Measurements from ENCODE around the gene ERAS. TPM values are rescaled to one million over a fixed set of nuclear protein-coding genes. Genes with fewer than 3 reads are reported as not detected.

The ERAS gene
- polyA plus RNA-seq, 6 donors from 2014 or later, result 0.51 to 0.92 TPM; not detected in 4

GRCh38 chrX:48787505-48788443, 38.5 kb upstream of the ERAS start:
- Mint-ChIP-seq H3K36me3 (peaks cover 0 to 8% of the 10 kb centered on the region in 2 donors), H3K4me1 (peaks cover 0 to 12% (median 0%) of the 10 kb centered on the region in 3 donors), H3K27me3 (peaks cover 7 to 41% (median 36%) of the 10 kb centered on the region in 3 donors), H3K4me3 (no peak overlapping the region), H3K9me3 (peaks cover 0 to 4% (median 0%) of the 10 kb centered on the region in 7 donors), H3K27ac (peak overlapping the region in 2 of 6 donors; percentile 6 to 51)
- ATAC-seq (ENCODE audit: low read depth in 2 of 2) (no peak), DNase-seq (no peak)

- H3K4me1 Mint-ChIP-seq, result peaks cover 0 to 12% (median 0%) of the 10 kb centered on the region in 3 donors
- H3K4me3 Mint-ChIP-seq, result peak overlapping the region in 1 of 8 donors; percentile 41
- H3K27me3 Mint-ChIP-seq, result peaks cover 7 to 41% (median 36%) of the 10 kb centered on the region in 3 donors
- no peak overlapping the region for H3K27ac Mint-ChIP-seq
- no peak for DNase-seq
- peaks cover 0 to 8% of the 10 kb centered on the region in 2 donors for H3K36me3 Mint-ChIP-seq
- peaks cover 0 to 4% (median 0%) of the 10 kb centered on the region in 7 donors for H3K9me3 Mint-ChIP-seq
- no peak for ATAC-seq (ENCODE audit: low read depth in 2 of 2)
These were observed 36.7 kb upstream of the ERAS start for GRCh38 chrX:48789366-48790220.

GRCh38 chrX:48790477-48790876, 35.8 kb upstream of the ERAS start:
- peaks cover 0 to 4% (median 0%) of the 10 kb centered on the region in 7 donors for H3K9me3 Mint-ChIP-seq

GRCh38 chrX:48791063-48791820, 35.1 kb upstream of the ERAS start:
- no peak overlapping the region for H3K27ac Mint-ChIP-seq
- peaks cover 0 to 4% (median 0%) of the 10 kb centered on the region in 7 donors for H3K9me3 Mint-ChIP-seq
- peaks cover 0 to 8% of the 10 kb centered on the region in 2 donors for H3K36me3 Mint-ChIP-seq
- ATAC-seq (ENCODE audit: low read depth in 2 of 2), result no peak
- H3K4me3 Mint-ChIP-seq, result no peak overlapping the region
- no peak for DNase-seq
- H3K4me1 Mint-ChIP-seq, result peaks cover 0 to 12% (median 0%) of the 10 kb centered on the region in 3 donors
- H3K27me3 Mint-ChIP-seq, result peaks cover 7 to 44% (median 27%) of the 10 kb centered on the region in 3 donors

More at GRCh38 chrX:48790477-48790876, 35.8 kb upstream of the ERAS start:
- peaks cover 0 to 8% of the 10 kb centered on the region in 2 donors for H3K36me3 Mint-ChIP-seq
- no peak overlapping the region for H3K4me3 Mint-ChIP-seq
- H3K4me1 Mint-ChIP-seq, result peaks cover 0 to 12% (median 0%) of the 10 kb centered on the region in 3 donors
- DNase-seq (no peak), ATAC-seq (ENCODE audit: low read depth in 2 of 2) (no peak)
- peaks cover 7 to 41% (median 33%) of the 10 kb centered on the region in 3 donors for H3K27me3 Mint-ChIP-seq
- H3K27ac Mint-ChIP-seq, result no peak overlapping the region

GRCh38 chrX:48792219-48792618, 34.1 kb upstream of the ERAS start:
- DNase-seq (no peak), ATAC-seq (ENCODE audit: low read depth in 2 of 2) (no peak)
- Mint-ChIP-seq H3K27ac (no peak overlapping the region), H3K36me3 (peaks cover 0 to 8% of the 10 kb centered on the region in 2 donors), H3K9me3 (peaks cover 0 to 4% (median 0%) of the 10 kb centered on the region in 7 donors), H3K4me1 (peaks cover 0 to 12% (median 0%) of the 10 kb centered on the region in 3 donors), H3K4me3 (no peak overlapping the region), H3K27me3 (peaks cover 4 to 40% (median 19%) of the 10 kb centered on the region in 3 donors)

- Mint-ChIP-seq H3K36me3 (peaks cover 0 to 2% of the 10 kb centered on the region in 2 donors), H3K4me1 (peaks cover 0 to 4% (median 0%) of the 10 kb centered on the region in 3 donors), H3K4me3 (no peak overlapping the region), H3K27me3 (peaks cover 0 to 23% (median 6%) of the 10 kb centered on the region in 3 donors), H3K27ac (no peak overlapping the region), H3K9me3 (peaks cover 0 to 4% (median 0%) of the 10 kb centered on the region in 7 donors)
- no peak for DNase-seq
- no peak for ATAC-seq (ENCODE audit: low read depth in 2 of 2)
These were observed 32.4 kb upstream of the ERAS start for GRCh38 chrX:48793935-48794334.

- H3K36me3 Mint-ChIP-seq, result no peaks in the 10 kb centered on the region
- H3K4me1 Mint-ChIP-seq, result peaks cover 0 to 4% (median 0%) of the 10 kb centered on the region in 3 donors
- peaks cover 0 to 18% (median 6%) of the 10 kb centered on the region in 3 donors for H3K27me3 Mint-ChIP-seq
- no peak overlapping the region for H3K27ac Mint-ChIP-seq
- H3K9me3 Mint-ChIP-seq, result peaks cover 0 to 2% (median 0%) of the 10 kb centered on the region in 7 donors
- DNase-seq (no peak), ATAC-seq (ENCODE audit: low read depth in 2 of 2) (no peak)
- H3K4me3 Mint-ChIP-seq, result no peak overlapping the region
These were observed 31.9 kb upstream of the ERAS start for GRCh38 chrX:48794340-48794910.

GRCh38 chrX:48794911-48795515, 31.3 kb upstream of the ERAS start:
- H3K27ac Mint-ChIP-seq, result no peak overlapping the region
- peaks cover 0 to 4% (median 0%) of the 10 kb centered on the region in 3 donors for H3K4me1 Mint-ChIP-seq
- no peaks in the 10 kb centered on the region for H3K9me3 Mint-ChIP-seq
- peaks cover 0 to 13% (median 5%) of the 10 kb centered on the region in 3 donors for H3K27me3 Mint-ChIP-seq
- DNase-seq (no peak), ATAC-seq (ENCODE audit: low read depth in 2 of 2) (no peak)
- H3K36me3 Mint-ChIP-seq, result no peaks in the 10 kb centered on the region
- no peak overlapping the region for H3K4me3 Mint-ChIP-seq

GRCh38 chrX:48798318-48798717, 28.0 kb upstream of the ERAS start:
- no peak for DNase-seq
- Mint-ChIP-seq H3K4me1 (peaks cover 6 to 17% (median 17%) of the 10 kb centered on the region in 3 donors), H3K9me3 (no peaks in the 10 kb centered on the region), H3K4me3 (no peak overlapping the region), H3K27ac (no peak overlapping the region), H3K36me3 (no peaks in the 10 kb centered on the region), H3K27me3 (peaks cover 0 to 8% (median 0%) of the 10 kb centered on the region in 3 donors)
- ATAC-seq (ENCODE audit: low read depth in 2 of 2), result no peak

- Mint-ChIP-seq H3K36me3 (peaks cover 0 to 5% of the 10 kb centered on the region in 2 donors), H3K27ac (peak overlapping the region; percentile 96 to 100 (median 98)), H3K27me3 (peaks cover 0 to 13% (median 0%) of the 10 kb centered on the region in 3 donors), H3K4me1 (peaks cover 10 to 17% (median 17%) of the 10 kb centered on the region in 3 donors), H3K9me3 (peaks cover 0 to 2% (median 0%) of the 10 kb centered on the region in 7 donors), H3K4me3 (peak overlapping the region; percentile 88 to 98 (median 95))
- DNase-seq (no peak), ATAC-seq (ENCODE audit: low read depth in 2 of 2) (no peak)
These were observed 25.6 kb upstream of the ERAS start for GRCh38 chrX:48800574-48801279.

GRCh38 chrX:48801280-48802088, 24.8 kb upstream of the ERAS start, which contains the start of gene HDAC6:
Gene HDAC6 (plus strand): TSS chrX:48802067. CDS start chrX:48802693, 626 bp downstream.
- peak; percentile 94 for DNase-seq
- Mint-ChIP-seq H3K36me3 (peaks cover 0 to 5% of the 10 kb centered on the region in 2 donors), H3K27me3 (peaks cover 0 to 8% (median 0%) of the 10 kb centered on the region in 3 donors), H3K9me3 (peaks cover 0 to 2% (median 0%) of the 10 kb centered on the region in 7 donors), H3K4me1 (peaks cover 10 to 17% (median 17%) of the 10 kb centered on the region in 3 donors), H3K4me3 (peak within 1 kb of the TSS; percentile 88 to 98 (median 95)), H3K27ac (peak within 1 kb of the TSS; percentile 97 to 100 (median 98))
- ATAC-seq (ENCODE audit: low read depth in 2 of 2), result peak; percentile 77 to 82

Measured in naive B cell (primary cell).